ENCODE measurements around the gene MCCD1. TPM values are rescaled to one million over a fixed set of nuclear protein-coding genes. Genes with fewer than 3 reads are reported as not detected.

Gene MCCD1
- total RNA-seq, 1 experiment from 2014 or later, result not detected

DNA sequence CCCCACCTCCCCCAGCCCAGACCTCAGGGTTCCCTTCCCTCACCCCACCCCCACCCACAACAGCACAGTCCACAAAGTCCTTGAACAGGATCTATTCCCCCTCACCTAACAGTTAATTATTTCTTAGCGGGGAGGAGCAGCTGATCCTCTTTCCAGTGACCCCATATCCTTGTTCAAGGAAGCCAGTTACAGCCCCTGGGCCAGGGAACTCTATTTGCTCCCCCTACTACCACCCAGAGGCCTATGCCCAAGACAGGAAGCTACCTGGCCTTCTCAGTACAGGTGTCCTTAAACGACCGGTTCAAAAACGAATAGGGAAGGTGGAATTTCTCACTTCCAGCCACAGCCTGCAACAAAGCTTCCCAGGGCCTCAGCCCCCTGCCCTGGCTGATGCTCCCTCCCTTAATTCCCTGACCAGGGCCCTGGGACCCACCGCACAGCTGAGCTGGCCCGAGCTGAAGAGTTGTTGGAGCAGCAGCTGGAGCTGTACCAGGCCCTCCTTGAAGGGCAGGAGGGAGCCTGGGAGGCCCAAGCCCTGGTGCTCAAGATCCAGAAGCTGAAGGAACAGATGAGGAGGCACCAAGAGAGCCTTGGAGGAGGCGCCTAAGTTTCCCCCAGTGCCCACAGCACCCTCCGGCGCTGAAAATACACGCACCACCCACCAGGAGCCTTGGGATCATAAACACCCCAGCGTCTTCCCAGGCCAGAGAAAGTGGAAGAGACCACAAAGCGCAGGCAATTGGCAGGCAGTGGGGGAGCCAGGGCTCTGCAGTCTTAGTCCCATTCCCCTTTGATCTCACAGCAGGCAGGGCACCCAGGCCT lies 778 bp downstream of the MCCD1 start (continued):
- TF ChIP-seq ZNF532 (CRISPR knock-in tag; IDR thresholded peaks at IDR 0.05; ENCODE audit: borderline replicate concordance) (peak; percentile 71; the same call in 1 of the 2 replicates), ZNF138 (CRISPR knock-in tag; conservative IDR thresholded peaks at IDR 0.05) (no peak), MAX (CRISPR knock-in tag; IDR thresholded peaks at IDR 0.05) (no peak), IRF1 (CRISPR knock-in tag; IDR thresholded peaks at IDR 0.05) (no peak), GABPB1 (CRISPR knock-in tag; IDR thresholded peaks at IDR 0.05) (no peak), NR1H2 (CRISPR knock-in tag; IDR thresholded peaks at IDR 0.05) (no peak), NFATC4 (CRISPR knock-in tag; IDR thresholded peaks at IDR 0.05) (0 out of 2 replicates have a peak, but pooled peaks have one; percentile 67), NFYB (CRISPR knock-in tag; conservative IDR thresholded peaks at IDR 0.05; ENCODE audit: low read depth) (no peak), ZNF219 (CRISPR knock-in tag; IDR thresholded peaks at IDR 0.05; ENCODE audit: borderline replicate concordance) (no peak), USF1 (CRISPR knock-in tag; IDR thresholded peaks at IDR 0.05) (no peak), CDX4 (CRISPR knock-in tag; IDR thresholded peaks at IDR 0.05; ENCODE audit: borderline replicate concordance) (no peak), FOXP1 (CRISPR knock-in tag; IDR thresholded peaks at IDR 0.05; ENCODE audit: borderline replicate concordance) (no peak), GRHL2 (CRISPR knock-in tag; IDR thresholded peaks at IDR 0.05; ENCODE audit: insufficient replicate concordance, severe bottlenecking) (no peak)
- TF ChIP-seq, protein P1, sequence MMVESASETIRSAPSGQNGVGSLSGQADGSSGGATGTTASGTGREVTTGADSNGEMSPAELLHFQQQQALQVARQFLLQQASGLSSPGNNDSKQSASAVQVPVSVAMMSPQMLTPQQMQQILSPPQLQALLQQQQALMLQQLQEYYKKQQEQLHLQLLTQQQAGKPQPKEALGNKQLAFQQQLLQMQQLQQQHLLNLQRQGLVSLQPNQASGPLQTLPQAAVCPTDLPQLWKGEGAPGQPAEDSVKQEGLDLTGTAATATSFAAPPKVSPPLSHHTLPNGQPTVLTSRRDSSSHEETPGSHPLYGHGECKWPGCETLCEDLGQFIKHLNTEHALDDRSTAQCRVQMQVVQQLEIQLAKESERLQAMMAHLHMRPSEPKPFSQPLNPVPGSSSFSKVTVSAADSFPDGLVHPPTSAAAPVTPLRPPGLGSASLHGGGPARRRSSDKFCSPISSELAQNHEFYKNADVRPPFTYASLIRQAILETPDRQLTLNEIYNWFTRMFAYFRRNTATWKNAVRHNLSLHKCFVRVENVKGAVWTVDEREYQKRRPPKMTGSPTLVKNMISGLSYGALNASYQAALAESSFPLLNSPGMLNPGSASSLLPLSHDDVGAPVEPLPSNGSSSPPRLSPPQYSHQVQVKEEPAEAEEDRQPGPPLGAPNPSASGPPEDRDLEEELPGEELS (CRISPR knock-in tag; IDR thresholded peaks at IDR 0.05), result no peak
- TF ChIP-seq, protein P2, sequence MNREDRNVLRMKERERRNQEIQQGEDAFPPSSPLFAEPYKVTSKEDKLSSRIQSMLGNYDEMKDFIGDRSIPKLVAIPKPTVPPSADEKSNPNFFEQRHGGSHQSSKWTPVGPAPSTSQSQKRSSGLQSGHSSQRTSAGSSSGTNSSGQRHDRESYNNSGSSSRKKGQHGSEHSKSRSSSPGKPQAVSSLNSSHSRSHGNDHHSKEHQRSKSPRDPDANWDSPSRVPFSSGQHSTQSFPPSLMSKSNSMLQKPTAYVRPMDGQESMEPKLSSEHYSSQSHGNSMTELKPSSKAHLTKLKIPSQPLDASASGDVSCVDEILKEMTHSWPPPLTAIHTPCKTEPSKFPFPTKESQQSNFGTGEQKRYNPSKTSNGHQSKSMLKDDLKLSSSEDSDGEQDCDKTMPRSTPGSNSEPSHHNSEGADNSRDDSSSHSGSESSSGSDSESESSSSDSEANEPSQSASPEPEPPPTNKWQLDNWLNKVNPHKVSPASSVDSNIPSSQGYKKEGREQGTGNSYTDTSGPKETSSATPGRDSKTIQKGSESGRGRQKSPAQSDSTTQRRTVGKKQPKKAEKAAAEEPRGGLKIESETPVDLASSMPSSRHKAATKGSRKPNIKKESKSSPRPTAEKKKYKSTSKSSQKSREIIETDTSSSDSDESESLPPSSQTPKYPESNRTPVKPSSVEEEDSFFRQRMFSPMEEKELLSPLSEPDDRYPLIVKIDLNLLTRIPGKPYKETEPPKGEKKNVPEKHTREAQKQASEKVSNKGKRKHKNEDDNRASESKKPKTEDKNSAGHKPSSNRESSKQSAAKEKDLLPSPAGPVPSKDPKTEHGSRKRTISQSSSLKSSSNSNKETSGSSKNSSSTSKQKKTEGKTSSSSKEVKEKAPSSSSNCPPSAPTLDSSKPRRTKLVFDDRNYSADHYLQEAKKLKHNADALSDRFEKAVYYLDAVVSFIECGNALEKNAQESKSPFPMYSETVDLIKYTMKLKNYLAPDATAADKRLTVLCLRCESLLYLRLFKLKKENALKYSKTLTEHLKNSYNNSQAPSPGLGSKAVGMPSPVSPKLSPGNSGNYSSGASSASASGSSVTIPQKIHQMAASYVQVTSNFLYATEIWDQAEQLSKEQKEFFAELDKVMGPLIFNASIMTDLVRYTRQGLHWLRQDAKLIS (CRISPR knock-in tag; IDR thresholded peaks at IDR 0.05; ENCODE audit: borderline replicate concordance), result no peak
- TF ChIP-seq, protein P3, sequence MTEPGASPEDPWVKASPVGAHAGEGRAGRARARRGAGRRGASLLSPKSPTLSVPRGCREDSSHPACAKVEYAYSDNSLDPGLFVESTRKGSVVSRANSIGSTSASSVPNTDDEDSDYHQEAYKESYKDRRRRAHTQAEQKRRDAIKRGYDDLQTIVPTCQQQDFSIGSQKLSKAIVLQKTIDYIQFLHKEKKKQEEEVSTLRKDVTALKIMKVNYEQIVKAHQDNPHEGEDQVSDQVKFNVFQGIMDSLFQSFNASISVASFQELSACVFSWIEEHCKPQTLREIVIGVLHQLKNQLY (CRISPR knock-in tag; IDR thresholded peaks at IDR 0.05), result no peak
- TF ChIP-seq, protein P4, sequence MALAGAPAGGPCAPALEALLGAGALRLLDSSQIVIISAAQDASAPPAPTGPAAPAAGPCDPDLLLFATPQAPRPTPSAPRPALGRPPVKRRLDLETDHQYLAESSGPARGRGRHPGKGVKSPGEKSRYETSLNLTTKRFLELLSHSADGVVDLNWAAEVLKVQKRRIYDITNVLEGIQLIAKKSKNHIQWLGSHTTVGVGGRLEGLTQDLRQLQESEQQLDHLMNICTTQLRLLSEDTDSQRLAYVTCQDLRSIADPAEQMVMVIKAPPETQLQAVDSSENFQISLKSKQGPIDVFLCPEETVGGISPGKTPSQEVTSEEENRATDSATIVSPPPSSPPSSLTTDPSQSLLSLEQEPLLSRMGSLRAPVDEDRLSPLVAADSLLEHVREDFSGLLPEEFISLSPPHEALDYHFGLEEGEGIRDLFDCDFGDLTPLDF (CRISPR knock-in tag; IDR thresholded peaks at IDR 0.05), result no peak
